Natural killer cell (primary cell): ENCODE measurements around the gene HNRNPC. TPM values are rescaled to one million over a fixed set of nuclear protein-coding genes. Genes with fewer than 3 reads are reported as not detected.
A peak's percentile ranks its signal among the peaks of the same experiment; 100 is the strongest.

ENCODE experiments used
- ATAC-seq, 3 donors: fragments of 150-1000 bp in 2 of 3; fragments of 200-7000 bp in 1 of 3; cut with Tn5 transposase; 1 replicate in 1 of 3; 2 replicates in 2 of 3; pipeline ENCODE4 v1.10.0; 2021; ENCODE audit warnings: mild to moderate bottlenecking in 2 of 3, moderate library complexity in 2 of 3
- DNase-seq, 2 donors: peaks; one replicate each; pipeline versions ENCODE4 v3.0.0 to v3.0.0-alpha.2; 2013 to 2021; ENCODE audit warnings: mixed read lengths in 1 of 2
- H3K27ac ChIP-seq: one replicate; pipeline ENCODE4 v1.5.1; 2013; ENCODE audit warnings: mild to moderate bottlenecking, low read length
- H3K27me3 ChIP-seq: one replicate; pipeline ENCODE4 v1.6.1; 2013; ENCODE audit warnings: low read length; ENCODE audit not compliant: control insufficient read depth, insufficient read depth
- H3K36me3 ChIP-seq: one replicate; pipeline ENCODE4 v1.6.1; 2013; ENCODE audit warnings: low read length; ENCODE audit not compliant: control insufficient read depth, insufficient read depth
- H3K4me1 ChIP-seq: one replicate; pipeline ENCODE4 v1.6.1; 2013; ENCODE audit warnings: low read length; ENCODE audit not compliant: control insufficient read depth, insufficient read depth
- H3K4me3 ChIP-seq: one replicate; pipeline ENCODE4 v1.5.1; 2013; ENCODE audit warnings: low read length
- H3K9me3 ChIP-seq: one replicate; pipeline ENCODE4 v1.6.1; 2013; ENCODE audit warnings: low read length; ENCODE audit not compliant: control insufficient read depth, insufficient read depth
- H3K27ac Mint-ChIP-seq, 2 donors: one replicate each; pipeline ENCODE4 v1.8.0; 2022; ENCODE audit warnings: mild to moderate bottlenecking in 2 of 2, mixed read lengths in 2 of 2, moderate library complexity in 1 of 2
- H3K27me3 Mint-ChIP-seq, 2 donors: one replicate each; pipeline ENCODE4 v1.8.0; 2022; ENCODE audit warnings: low read depth in 2 of 2, mixed read lengths in 2 of 2
- H3K36me3 Mint-ChIP-seq: one replicate; pipeline ENCODE4 v1.8.0; 2022; ENCODE audit warnings: mixed read lengths
- H3K4me1 Mint-ChIP-seq, 2 donors: one replicate each; pipeline ENCODE4 v1.8.0; 2022; ENCODE audit warnings: mixed read lengths in 2 of 2
- H3K4me3 Mint-ChIP-seq: one replicate; pipeline ENCODE4 v1.8.0; 2022; ENCODE audit warnings: mild to moderate bottlenecking, moderate library complexity, mixed read lengths
- H3K9me3 Mint-ChIP-seq, 2 donors: one replicate each; pipeline ENCODE4 v1.8.0; 2022; ENCODE audit warnings: mixed read lengths in 2 of 2
- CTCF ChIP-seq: fragments of 200-600 bp; IDR thresholded peaks from one replicate; pipeline ENCODE4 v1.8.0; 2022; ENCODE audit warnings: antibody characterized with exemption
- WGBS: methylation state at CpG from one replicate; pipeline ENCODE4 v1.1.7; 2013; ENCODE audit warnings: missing lambda C conversion rate; ENCODE audit not compliant: insufficient coverage; 5-methylcytosine and 5-hydroxymethylcytosine counted together
- intact Hi-C: fragments of 100-400 bp; cut with micrococcal nuclease; formaldehyde crosslinking; loops from one replicate; pipeline ENCODE4 v1.14.2; 2022
- total RNA-seq, 4 donors: library from RNA; stranded (reverse); fragments of 120-200 nt in 1 of 4; gene quantifications; one replicate each; pipeline versions ENCODE4 v1.2.3 to v1.2.4, GENCODE V29; 2013 to 2022

The HNRNPC gene
- total RNA-seq, 3 donors from 2014 or later (not counting 1 experiment from before 2014, with no cell fraction given), result 501 to 547 (median 515) TPM

GRCh38 chr14:21201732-21202462 lies 67.3 kb downstream of the HNRNPC start:
- 86% methylated on average over 11 of the region's 12 CpGs for WGBS
- DNase-seq (peak in 1 of 2 donors; percentile 17), ATAC-seq (no peak)
- Histone ChIP-seq H3K27ac (no peak overlapping the region), H3K27me3 (no peaks in the 10 kb centered on the region), H3K4me3 (no peak overlapping the region), H3K9me3 (no peaks in the 10 kb centered on the region), H3K36me3 (peaks cover 16% of the 10 kb centered on the region), H3K4me1 (no peaks in the 10 kb centered on the region)
- no peaks in the 10 kb centered on the region for H3K9me3 Mint-ChIP-seq
- TF ChIP-seq CTCF, result no peak
- H3K36me3 Mint-ChIP-seq, result peaks cover 3% of the 10 kb centered on the region
- peaks cover 38 to 45% of the 10 kb centered on the region in 2 donors for H3K4me1 Mint-ChIP-seq
- no peak overlapping the region for H3K4me3 Mint-ChIP-seq
- H3K27ac Mint-ChIP-seq, result peak overlapping the region; percentile 23 to 61
- H3K27me3 Mint-ChIP-seq, result no peaks in the 10 kb centered on the region
- intact Hi-C loops, result no loop called here

DNA sequence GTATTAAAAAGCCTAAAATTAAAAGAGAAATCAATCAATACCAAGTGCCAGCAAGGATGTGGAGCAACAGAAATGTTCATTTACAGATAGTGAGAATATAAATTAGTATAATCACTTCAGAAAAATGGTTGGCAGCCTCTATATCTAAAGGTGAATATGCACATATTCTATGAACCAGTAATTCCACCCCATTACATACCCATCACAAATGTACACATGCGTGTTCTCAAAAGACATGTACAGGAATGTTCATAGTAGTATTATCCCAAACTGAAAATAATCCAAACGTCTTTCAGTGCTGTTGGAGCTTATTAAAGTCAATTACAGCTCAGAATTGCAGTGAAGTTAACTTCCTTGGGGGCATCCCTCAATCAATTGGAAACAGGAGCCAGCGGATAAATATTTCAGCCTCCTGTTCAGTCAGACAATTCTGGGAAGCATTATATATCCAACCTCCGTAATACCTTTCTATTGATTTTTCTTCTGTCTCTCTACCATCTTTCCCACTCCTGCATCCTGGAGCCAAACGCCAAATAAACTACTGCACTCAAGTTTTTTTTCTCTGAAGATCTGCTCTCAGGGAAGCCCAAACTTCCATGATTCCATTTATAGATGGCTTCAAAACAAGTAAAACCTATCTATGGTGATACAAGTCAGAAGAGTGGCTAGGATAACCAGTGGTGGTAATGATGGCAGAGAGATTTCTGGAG lies 68.3 kb downstream of the HNRNPC start:
- ATAC-seq (no peak), DNase-seq (peak in 1 of 2 donors; percentile 9)
- intact Hi-C loops, result no loop called here
- no peaks in the 10 kb centered on the region for H3K4me1 ChIP-seq
- Mint-ChIP-seq H3K4me3 (no peak overlapping the region), H3K27ac (peak overlapping the region in 1 of 2 donors; percentile 61), H3K27me3 (no peaks in the 10 kb centered on the region), H3K36me3 (no peaks in the 10 kb centered on the region), H3K9me3 (no peaks in the 10 kb centered on the region), H3K4me1 (peaks cover 35 to 38% of the 10 kb centered on the region in 2 donors)
- H3K27ac ChIP-seq, result no peak overlapping the region
- 96% methylated on average over 5 of the region's 5 CpGs for WGBS
- no peaks in the 10 kb centered on the region for H3K27me3 ChIP-seq
- TF ChIP-seq CTCF, result no peak
- H3K36me3 ChIP-seq, result peaks cover 11% of the 10 kb centered on the region
- no peaks in the 10 kb centered on the region for H3K9me3 ChIP-seq
- no peak overlapping the region for H3K4me3 ChIP-seq

- Histone ChIP-seq H3K27me3 (no peaks in the 10 kb centered on the region), H3K4me1 (no peaks in the 10 kb centered on the region), H3K36me3 (peaks cover 4% of the 10 kb centered on the region), H3K9me3 (no peaks in the 10 kb centered on the region), H3K4me3 (no peak overlapping the region), H3K27ac (no peak overlapping the region)
- Mint-ChIP-seq H3K27me3 (no peaks in the 10 kb centered on the region), H3K27ac (peak overlapping the region; percentile 7 to 49), H3K4me3 (no peak overlapping the region), H3K36me3 (no peaks in the 10 kb centered on the region), H3K9me3 (no peaks in the 10 kb centered on the region), H3K4me1 (peaks cover 31 to 39% of the 10 kb centered on the region in 2 donors)
- no peak for TF ChIP-seq CTCF
- DNase-seq (peak in 1 of 2 donors; percentile 15), ATAC-seq (no peak)
- intact Hi-C loops, result no loop called here
- no CpG with 5 or more reads among the region's 3 CpGs for WGBS
Measured at GRCh38 chr14:21199611-21200560, 69.4 kb downstream of the HNRNPC start.
